GM21576 (cell line): Measurements from ENCODE around the gene UQCC2.

Experiments
- ATAC-seq: cut with Tn5 transposase; IDR thresholded peaks from one replicate; pipeline ENCODE4 v1.9.1; 2021; ENCODE audit warnings: mild to moderate bottlenecking, moderate library complexity; ENCODE audit not compliant: unreplicated experiment

The UQCC2 gene

DNA sequence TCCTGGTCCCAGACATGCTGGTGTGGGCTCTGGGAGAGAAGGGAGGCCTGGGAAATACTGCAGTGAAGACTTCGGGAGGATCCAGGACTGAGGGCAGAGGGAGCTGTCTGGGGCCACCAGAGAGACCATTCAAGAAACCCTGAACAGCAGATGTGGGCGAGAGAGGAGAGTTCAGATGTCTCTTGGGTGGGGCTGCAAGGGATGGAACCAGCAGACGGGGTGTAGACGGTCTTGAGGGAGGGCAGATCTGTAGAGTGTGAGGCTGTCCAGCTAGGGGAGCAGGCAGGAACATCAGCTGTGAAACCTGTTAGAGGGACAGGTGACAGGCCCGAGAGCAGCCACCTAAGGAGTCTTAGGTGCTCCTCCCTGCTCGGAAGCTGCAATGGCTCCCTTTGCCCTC, 51.5 kb downstream of the UQCC2 start:
- ATAC-seq = no peak

DNA sequence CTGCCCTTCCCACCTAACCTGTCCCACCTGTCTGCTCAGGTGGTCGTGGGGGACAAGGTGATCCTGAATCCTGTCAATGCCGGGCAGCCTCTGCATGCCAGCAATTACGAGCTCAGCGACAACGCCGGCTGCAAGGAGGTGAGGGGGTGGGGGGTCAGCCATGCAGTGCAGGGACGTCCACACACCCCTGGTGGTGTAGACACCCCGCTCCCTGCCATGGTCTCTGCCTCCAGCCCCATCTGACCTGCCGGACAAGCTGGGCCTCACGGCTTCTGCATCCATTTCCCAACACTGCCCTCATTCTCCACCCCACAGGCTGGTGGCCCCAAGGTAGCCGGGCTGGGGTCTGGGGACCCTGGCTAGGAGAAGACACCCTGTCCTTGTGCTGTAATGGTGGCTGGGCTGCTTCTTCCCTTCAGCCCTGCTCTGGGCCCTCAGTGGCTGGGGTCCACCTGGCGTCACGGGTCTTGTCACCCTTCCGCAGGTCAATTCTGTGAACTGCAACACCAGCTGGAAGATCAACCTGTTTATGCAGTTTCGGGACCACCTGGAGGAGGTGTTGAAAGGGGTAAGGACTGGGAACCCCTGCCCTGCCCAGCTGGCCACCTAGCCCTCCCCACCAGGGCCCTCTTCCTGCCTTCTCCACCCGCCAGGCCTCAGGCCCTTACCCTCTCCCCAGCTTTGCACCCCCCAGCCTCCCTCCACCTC, 52.4 kb downstream of the UQCC2 start:
- ATAC-seq = no peak

DNA sequence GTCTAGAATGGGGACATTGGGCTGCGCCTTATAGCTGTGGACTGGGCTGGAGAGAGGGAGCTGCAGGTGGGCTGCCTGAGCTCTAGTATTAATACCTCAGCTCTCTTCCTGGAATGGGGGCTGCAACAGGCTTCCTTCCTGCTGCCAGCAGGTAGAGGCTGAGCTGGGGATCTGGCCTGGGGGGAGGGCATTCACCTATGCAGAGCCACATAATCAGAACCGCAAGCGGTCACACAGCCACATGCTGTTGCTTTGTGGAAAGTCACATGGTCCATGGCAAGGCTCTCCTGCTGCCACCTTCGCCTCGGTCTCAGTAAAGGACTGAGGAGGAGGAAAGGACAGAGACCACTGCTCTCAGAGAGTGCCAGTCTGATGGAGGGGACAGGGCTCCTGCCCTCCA, 54.7 kb downstream of the UQCC2 start:
- ATAC-seq = no peak

DNA sequence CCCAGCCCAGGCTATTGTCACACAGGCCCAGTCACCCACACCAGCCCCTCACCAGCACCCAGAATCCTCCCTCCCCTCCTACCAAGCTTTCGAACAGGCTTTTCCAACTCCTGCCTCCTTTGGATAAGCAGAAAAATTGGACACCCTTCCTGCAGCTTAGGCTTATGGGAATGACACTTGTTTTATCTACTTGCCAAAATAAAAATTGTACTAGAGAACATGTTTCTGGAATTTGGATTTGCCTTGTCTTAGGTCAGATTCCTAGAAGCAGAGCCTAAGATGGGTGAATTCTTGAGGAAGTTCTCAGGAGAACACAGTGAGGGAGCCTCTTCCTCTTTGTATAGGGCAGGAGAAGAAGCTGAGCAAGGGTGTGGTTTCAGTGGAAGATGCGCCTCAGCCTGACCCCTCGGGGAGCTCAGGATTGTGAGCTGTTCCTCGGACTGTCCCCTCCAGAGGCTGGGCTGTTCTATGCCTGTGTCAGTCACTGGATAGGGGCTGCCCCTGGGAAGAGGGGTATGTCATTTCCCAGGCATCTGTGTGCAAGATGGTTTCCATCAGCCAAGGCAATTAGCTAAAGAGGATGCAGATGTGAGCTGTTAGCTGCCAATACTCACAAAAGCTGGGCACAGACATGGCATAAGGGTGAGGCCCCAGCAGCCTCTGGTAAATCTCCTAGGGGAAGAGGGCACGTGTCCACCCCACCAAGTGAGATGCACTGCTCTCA, 56.5 kb downstream of the UQCC2 start:
- ATAC-seq = no peak

DNA sequence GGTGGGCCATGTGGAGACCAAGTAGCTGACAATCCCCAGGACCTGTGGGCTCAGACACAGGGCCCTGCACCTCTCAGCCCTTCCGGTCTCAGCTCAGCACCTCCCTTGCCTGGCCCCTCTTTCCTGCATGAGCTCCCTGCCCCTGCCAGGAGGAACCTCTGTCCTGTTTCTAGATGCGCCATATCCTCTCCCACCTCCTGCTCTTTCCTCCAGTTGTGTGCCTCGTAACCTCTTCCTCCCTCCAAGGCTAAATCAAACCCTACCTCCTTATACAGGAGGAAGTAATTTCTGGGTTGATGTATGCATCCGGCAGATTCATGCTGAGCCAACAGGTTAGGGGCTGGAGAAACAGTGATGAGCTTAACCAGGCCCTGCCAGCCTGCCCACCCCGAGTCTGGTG, 59.5 kb downstream of the UQCC2 start:
- no peak for ATAC-seq

DNA sequence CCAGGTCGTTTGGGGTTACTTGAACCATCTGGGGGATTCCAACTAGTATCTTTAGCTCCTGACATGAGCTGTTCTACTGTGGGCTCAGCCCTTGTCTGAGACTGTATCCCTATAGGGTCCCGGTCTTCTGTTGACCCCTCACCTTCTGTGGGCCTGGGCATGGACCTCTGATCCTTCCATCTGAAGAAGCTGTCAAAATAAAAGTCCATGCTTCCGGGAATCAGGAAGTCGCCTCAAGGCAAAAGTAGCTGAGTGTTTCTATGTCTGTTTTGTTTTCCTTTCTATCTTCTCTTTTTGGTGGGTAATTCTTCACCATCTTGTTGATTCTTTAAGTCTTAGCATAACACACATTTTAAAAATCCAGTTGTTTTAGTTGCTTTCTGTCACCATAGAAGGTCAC, 60.1 kb downstream of the UQCC2 start:
- no peak for ATAC-seq
